ENCODE data around the gene RALGAPB.

The RALGAPB gene

GRCh38 chr20:38608188-38608587 lies 135.5 kb downstream of the RALGAPB start:
- no peak for DNase-seq

- no peak for DNase-seq
Observed at GRCh38 chr20:38609815-38610214, 137.2 kb downstream of the RALGAPB start.

- no peak for DNase-seq
Observed at GRCh38 chr20:38610521-38610920, 137.9 kb downstream of the RALGAPB start.

GRCh38 chr20:38612751-38613515 lies 140.3 kb downstream of the RALGAPB start:
- no peak for DNase-seq

GRCh38 chr20:38615283-38615682 lies 142.6 kb downstream of the RALGAPB start:
- no peak for DNase-seq

GRCh38 chr20:38616457-38616856 lies 143.8 kb downstream of the RALGAPB start:
- DNase-seq = no peak

GRCh38 chr20:38617011-38617829 lies 144.6 kb downstream of the RALGAPB start:
- no peak for DNase-seq

- DNase-seq = no peak
Observed at GRCh38 chr20:38617830-38618196, 145.2 kb downstream of the RALGAPB start.

- peak in 1 of 51 donors; percentile 3 for DNase-seq
Observed at GRCh38 chr20:38620441-38620840, 147.8 kb downstream of the RALGAPB start.

- DNase-seq = no peak
Observed at GRCh38 chr20:38623061-38623460, 150.4 kb downstream of the RALGAPB start.

- DNase-seq = no peak
Observed at GRCh38 chr20:38624084-38624483, 151.4 kb downstream of the RALGAPB start.

- no peak for DNase-seq
Observed at GRCh38 chr20:38625896-38626295, 153.3 kb downstream of the RALGAPB start.

GRCh38 chr20:38626921-38627659 lies 154.4 kb downstream of the RALGAPB start:
- DNase-seq = no peak

Data from hypothalamus (tissue), 51 donors.